ENCODE measurements around the gene ZDHHC8.

DNA sequence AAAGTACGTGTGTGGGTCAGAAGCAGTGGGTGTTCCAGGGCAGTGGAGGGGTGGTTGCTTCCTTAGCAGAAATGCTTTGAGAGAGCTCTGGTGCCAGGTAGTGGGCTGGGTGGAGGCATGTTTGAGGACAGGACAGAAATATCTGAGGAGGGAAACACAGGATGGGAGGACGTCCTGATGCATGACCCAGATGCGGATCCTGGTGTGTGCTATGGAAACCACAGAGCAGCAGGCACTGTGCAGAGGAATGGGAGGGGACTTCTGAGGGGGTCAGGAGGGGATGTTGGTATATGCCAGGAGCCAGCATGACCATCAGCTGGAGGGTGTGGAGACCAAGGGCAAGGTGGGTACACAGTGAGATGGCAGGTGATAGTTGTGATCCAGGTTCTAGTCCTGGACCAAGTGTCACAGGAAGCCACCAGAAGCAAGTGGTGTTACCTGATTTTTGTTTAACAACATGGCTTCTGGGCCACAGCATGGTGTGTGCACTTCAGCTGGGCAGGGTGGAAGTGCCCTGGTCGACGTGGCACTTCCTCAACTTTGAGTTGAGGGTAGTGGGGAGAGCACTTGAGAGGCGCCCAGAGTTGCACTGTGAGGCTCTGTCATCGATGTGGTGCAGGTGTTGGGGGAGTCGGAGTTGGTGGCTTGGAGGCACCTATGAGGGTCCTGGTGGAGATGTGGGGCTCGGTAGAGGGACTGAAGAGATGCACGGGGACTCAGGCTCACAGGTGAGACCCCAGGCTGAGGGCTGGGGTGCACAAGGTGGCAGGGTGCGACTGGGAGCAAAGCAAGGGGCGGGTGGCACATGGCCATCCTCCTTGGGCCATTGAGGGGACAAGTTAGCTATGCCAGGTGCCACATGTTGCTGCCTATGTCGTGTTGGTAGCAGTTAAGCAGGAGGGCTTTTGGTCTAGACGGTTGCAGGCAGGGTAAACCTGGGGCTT, 44.0 kb upstream of the ZDHHC8 start:
- TF ChIP-seq POLR2A (IDR thresholded peaks at IDR 0.05) (no peak), POLR2AphosphoS5 (IDR thresholded peaks at IDR 0.05) (no peak), EP300 (IDR thresholded peaks at IDR 0.05) (no peak)
- TF ChIP-seq, protein P1, sequence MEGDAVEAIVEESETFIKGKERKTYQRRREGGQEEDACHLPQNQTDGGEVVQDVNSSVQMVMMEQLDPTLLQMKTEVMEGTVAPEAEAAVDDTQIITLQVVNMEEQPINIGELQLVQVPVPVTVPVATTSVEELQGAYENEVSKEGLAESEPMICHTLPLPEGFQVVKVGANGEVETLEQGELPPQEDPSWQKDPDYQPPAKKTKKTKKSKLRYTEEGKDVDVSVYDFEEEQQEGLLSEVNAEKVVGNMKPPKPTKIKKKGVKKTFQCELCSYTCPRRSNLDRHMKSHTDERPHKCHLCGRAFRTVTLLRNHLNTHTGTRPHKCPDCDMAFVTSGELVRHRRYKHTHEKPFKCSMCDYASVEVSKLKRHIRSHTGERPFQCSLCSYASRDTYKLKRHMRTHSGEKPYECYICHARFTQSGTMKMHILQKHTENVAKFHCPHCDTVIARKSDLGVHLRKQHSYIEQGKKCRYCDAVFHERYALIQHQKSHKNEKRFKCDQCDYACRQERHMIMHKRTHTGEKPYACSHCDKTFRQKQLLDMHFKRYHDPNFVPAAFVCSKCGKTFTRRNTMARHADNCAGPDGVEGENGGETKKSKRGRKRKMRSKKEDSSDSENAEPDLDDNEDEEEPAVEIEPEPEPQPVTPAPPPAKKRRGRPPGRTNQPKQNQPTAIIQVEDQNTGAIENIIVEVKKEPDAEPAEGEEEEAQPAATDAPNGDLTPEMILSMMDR (IDR thresholded peaks at IDR 0.05): no peak
